ENCODE results near the gene BAD.

The BAD gene

GRCh38 chr11:64255135-64256128 lies 29.0 kb downstream of the BAD start:
- TF ChIP-seq REST (IDR thresholded peaks at IDR 0.05; ENCODE audit: insufficient read depth in 1 of 2, low read depth in 2 of 2, low read length in 2 of 2) (no peak), FOXP2 (optimal IDR thresholded peaks at IDR 0.05; ENCODE audit: borderline replicate concordance, extremely low read depth, extremely low read length, insufficient read depth) (no peak), SIN3A (IDR thresholded peaks at IDR 0.05; ENCODE audit: borderline replicate concordance, insufficient read depth, low read length) (no peak), POLR2AphosphoS5 (IDR thresholded peaks at IDR 0.05; ENCODE audit: low read depth, low read length) (no peak), TAF1 (IDR thresholded peaks at IDR 0.05; ENCODE audit: borderline replicate concordance, insufficient read depth, low read length) (no peak)

DNA sequence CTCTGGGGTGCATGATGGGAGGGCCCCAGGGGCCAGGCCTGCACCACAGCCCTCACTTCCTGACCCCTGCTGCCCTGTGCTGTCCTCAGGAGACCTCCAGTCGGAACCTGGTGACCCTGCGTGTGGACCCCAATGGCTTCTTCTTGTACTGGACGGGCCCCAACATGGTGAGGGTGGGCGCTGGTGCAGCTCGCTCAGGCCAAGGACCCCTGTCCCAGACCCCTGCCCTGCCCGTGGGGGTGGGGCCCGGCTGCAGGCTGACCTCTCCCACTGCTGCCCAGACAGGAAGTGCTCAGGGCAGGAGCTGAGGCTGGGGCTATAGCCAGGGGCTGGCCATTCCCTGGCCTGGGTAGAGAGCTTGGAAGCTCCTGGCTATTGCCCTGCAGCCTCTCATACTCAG lies 30.1 kb downstream of the BAD start:
- TF ChIP-seq POLR2AphosphoS5 (IDR thresholded peaks at IDR 0.05; ENCODE audit: low read depth, low read length): no peak
- no peak for TF ChIP-seq REST (IDR thresholded peaks at IDR 0.05; ENCODE audit: insufficient read depth in 1 of 2, low read depth in 2 of 2, low read length in 2 of 2)

DNA sequence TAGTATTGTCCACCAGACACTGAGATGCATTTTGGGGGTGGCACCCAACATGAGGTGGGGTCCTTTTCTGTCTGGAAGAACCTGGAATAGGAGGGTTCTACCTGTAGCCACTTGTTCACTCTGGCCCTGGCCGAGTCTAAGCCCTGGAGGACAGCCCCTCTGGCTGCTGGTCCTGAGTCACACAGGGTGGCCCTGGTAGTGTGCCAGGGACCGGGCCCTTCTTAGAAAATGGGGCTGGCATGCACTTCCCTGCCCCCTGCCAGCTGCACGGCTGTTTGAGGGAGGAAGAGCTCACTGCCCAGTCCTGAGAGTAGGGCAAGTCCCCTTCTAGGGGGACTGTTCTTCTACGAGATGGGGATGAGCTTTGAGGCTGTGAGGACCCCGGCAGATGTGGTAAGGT lies 31.0 kb downstream of the BAD start:
- TF ChIP-seq FOXP2 (optimal IDR thresholded peaks at IDR 0.05; ENCODE audit: borderline replicate concordance, extremely low read depth, extremely low read length, insufficient read depth): no peak
- no peak for TF ChIP-seq REST (IDR thresholded peaks at IDR 0.05; ENCODE audit: insufficient read depth in 1 of 2, low read depth in 2 of 2, low read length in 2 of 2)
- no peak for TF ChIP-seq SIN3A (IDR thresholded peaks at IDR 0.05; ENCODE audit: borderline replicate concordance, insufficient read depth, low read length)
- TF ChIP-seq TAF1 (IDR thresholded peaks at IDR 0.05; ENCODE audit: borderline replicate concordance, insufficient read depth, low read length): no peak
- no peak for TF ChIP-seq POLR2AphosphoS5 (IDR thresholded peaks at IDR 0.05; ENCODE audit: low read depth, low read length)

DNA sequence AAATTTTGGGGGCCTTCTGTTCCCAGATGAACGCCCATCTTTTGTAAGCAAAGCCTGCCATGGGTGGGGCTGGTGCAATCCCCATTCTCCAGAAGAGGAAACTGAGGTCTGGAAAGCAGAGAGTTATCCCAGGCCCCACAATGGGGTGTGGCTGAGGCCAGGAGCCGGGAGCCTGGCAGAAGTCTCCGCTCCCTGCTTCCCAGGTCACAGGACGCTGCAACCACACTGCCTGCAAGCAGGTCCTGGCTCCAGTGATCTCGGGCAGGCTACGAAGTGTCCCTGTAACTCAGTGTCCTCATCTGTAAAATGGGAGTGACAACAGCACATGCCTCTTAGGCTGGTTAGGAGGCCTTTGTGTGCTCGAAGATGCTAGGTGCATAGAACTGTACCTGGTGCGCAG lies 31.4 kb downstream of the BAD start:
- TF ChIP-seq SIN3A (IDR thresholded peaks at IDR 0.05; ENCODE audit: borderline replicate concordance, insufficient read depth, low read length): no peak
- TF ChIP-seq REST (IDR thresholded peaks at IDR 0.05; ENCODE audit: insufficient read depth in 1 of 2, low read depth in 2 of 2, low read length in 2 of 2): no peak
- TF ChIP-seq POLR2AphosphoS5 (IDR thresholded peaks at IDR 0.05; ENCODE audit: low read depth, low read length): no peak
- TF ChIP-seq FOXP2 (optimal IDR thresholded peaks at IDR 0.05; ENCODE audit: borderline replicate concordance, extremely low read depth, extremely low read length, insufficient read depth): no peak
- no peak for TF ChIP-seq TAF1 (IDR thresholded peaks at IDR 0.05; ENCODE audit: borderline replicate concordance, insufficient read depth, low read length)

All from PFSK-1 (cell line).